Immature natural killer cell (primary cell): ENCODE measurements around the gene KATNBL1. TPM values are rescaled to one million over a fixed set of nuclear protein-coding genes. Genes with fewer than 3 reads are reported as not detected.

Experiments used
- DNase-seq, 3 donors: peaks; one replicate each; pipeline ENCODE4 v3.0.0; 2022; ENCODE audit warnings: mixed read lengths in 1 of 3
- H3K27ac Mint-ChIP-seq, 6 donors: one replicate each; pipeline ENCODE4 v1.8.0; 2020; ENCODE audit warnings: mixed read lengths in 6 of 6, mild to moderate bottlenecking in 5 of 6, inconsistent platforms in 4 of 6, moderate library complexity in 3 of 6
- H3K27me3 Mint-ChIP-seq, 3 donors: one replicate each; pipeline ENCODE4 v1.8.0; 2020 to 2021; ENCODE audit warnings: low read depth in 3 of 3, mild to moderate bottlenecking in 3 of 3, mixed read lengths in 3 of 3, moderate library complexity in 3 of 3, inconsistent platforms in 1 of 3
- H3K36me3 Mint-ChIP-seq, 3 donors: one replicate each; pipeline ENCODE4 v1.8.0; 2020; ENCODE audit warnings: mixed read lengths in 3 of 3, inconsistent platforms in 2 of 3, mild to moderate bottlenecking in 2 of 3
- H3K4me1 Mint-ChIP-seq, 2 donors: one replicate each; pipeline ENCODE4 v1.8.0; 2020; ENCODE audit warnings: inconsistent platforms in 2 of 2, mild to moderate bottlenecking in 2 of 2, mixed read lengths in 2 of 2, moderate library complexity in 1 of 2
- H3K4me3 Mint-ChIP-seq, 5 donors: one replicate each; pipeline ENCODE4 v1.8.0; 2020; ENCODE audit warnings: mild to moderate bottlenecking in 5 of 5, mixed read lengths in 5 of 5, inconsistent platforms in 3 of 5, moderate library complexity in 3 of 5
- H3K9me3 Mint-ChIP-seq, 6 donors: one replicate each; pipeline ENCODE4 v1.8.0; 2020; ENCODE audit warnings: mild to moderate bottlenecking in 6 of 6, mixed read lengths in 6 of 6, inconsistent platforms in 4 of 6, moderate library complexity in 3 of 6
- polyA plus RNA-seq, 3 donors: library from polyadenylated mRNA; unstranded; fragments of 300-500 nt; fragmentation: Illumina TruSeq; gene quantifications; one replicate each; pipeline ENCODE4 v1.2.3, GENCODE V29; 2021

The KATNBL1 gene
- polyA plus RNA-seq, result 10 to 100 TPM; 24.7 to 30.5 (median 26.9) TPM

GRCh38 chr15:34209421-34210282 lies at the start of gene KATNBL1:
Gene KATNBL1, minus strand, starts transcription at chr15:34210096. Its CDS starts 46,420 bp downstream, at chr15:34163676.
- DNase-seq, result peak; percentile 90 to 93 (median 91)
- Mint-ChIP-seq H3K9me3 (peaks cover 0 to 2% (median 0%) of the 10 kb centered on the region in 6 donors), H3K4me3 (peak within 1 kb of the TSS; percentile 86 to 91 (median 89)), H3K36me3 (no peaks in the 10 kb centered on the region), H3K4me1 (peaks cover 21 to 30% of the 10 kb centered on the region in 2 donors), H3K27me3 (peaks cover 0 to 2% (median 1%) of the 10 kb centered on the region in 3 donors), H3K27ac (peak within 1 kb of the TSS; percentile 74 to 91 (median 82))

GRCh38 chr15:34259566-34259965 lies 49.7 kb upstream of the KATNBL1 start:
- H3K4me3 Mint-ChIP-seq, result no peak overlapping the region
- DNase-seq, result no peak
- peaks cover 17 to 38% (median 18%) of the 10 kb centered on the region in 3 donors for H3K36me3 Mint-ChIP-seq
- H3K27ac Mint-ChIP-seq, result no peak overlapping the region
- H3K9me3 Mint-ChIP-seq, result no peaks in the 10 kb centered on the region
- peaks cover 0 to 3% (median 0%) of the 10 kb centered on the region in 3 donors for H3K27me3 Mint-ChIP-seq
- H3K4me1 Mint-ChIP-seq, result no peaks in the 10 kb centered on the region

- H3K9me3 Mint-ChIP-seq, result no peaks in the 10 kb centered on the region
- peaks cover 0 to 1% (median 0%) of the 10 kb centered on the region in 3 donors for H3K27me3 Mint-ChIP-seq
- no peak for DNase-seq
- peaks cover 28 to 47% (median 28%) of the 10 kb centered on the region in 3 donors for H3K36me3 Mint-ChIP-seq
- H3K4me3 Mint-ChIP-seq, result no peak overlapping the region
- H3K27ac Mint-ChIP-seq, result peak overlapping the region in 1 of 6 donors; percentile 13
- H3K4me1 Mint-ChIP-seq, result no peaks in the 10 kb centered on the region
These were observed 48.3 kb upstream of the KATNBL1 start for GRCh38 chr15:34258151-34258550.

GRCh38 chr15:34252545-34252944 lies 42.6 kb upstream of the KATNBL1 start:
- no peak for DNase-seq
- H3K9me3 Mint-ChIP-seq, result no peaks in the 10 kb centered on the region
- H3K36me3 Mint-ChIP-seq, result peaks cover 24 to 65% (median 25%) of the 10 kb centered on the region in 3 donors
- no peak overlapping the region for H3K4me3 Mint-ChIP-seq
- H3K27ac Mint-ChIP-seq, result no peak overlapping the region
- no peaks in the 10 kb centered on the region for H3K27me3 Mint-ChIP-seq
- no peaks in the 10 kb centered on the region for H3K4me1 Mint-ChIP-seq

GRCh38 chr15:34248190-34248589 lies 38.3 kb upstream of the KATNBL1 start:
- Mint-ChIP-seq H3K27me3 (peaks cover 0 to 3% (median 1%) of the 10 kb centered on the region in 3 donors), H3K27ac (no peak overlapping the region), H3K36me3 (peaks cover 6 to 46% (median 8%) of the 10 kb centered on the region in 3 donors), H3K9me3 (no peaks in the 10 kb centered on the region), H3K4me3 (no peak overlapping the region), H3K4me1 (no peaks in the 10 kb centered on the region)
- DNase-seq, result no peak

GRCh38 chr15:34246276-34246976 lies 36.5 kb upstream of the KATNBL1 start:
- Mint-ChIP-seq H3K27ac (no peak overlapping the region), H3K36me3 (peaks cover 6 to 35% (median 8%) of the 10 kb centered on the region in 3 donors), H3K4me3 (no peak overlapping the region), H3K9me3 (no peaks in the 10 kb centered on the region), H3K27me3 (peaks cover 0 to 3% (median 1%) of the 10 kb centered on the region in 3 donors), H3K4me1 (no peaks in the 10 kb centered on the region)
- no peak for DNase-seq

- Mint-ChIP-seq H3K4me3 (no peak overlapping the region), H3K27me3 (peaks cover 0 to 3% (median 1%) of the 10 kb centered on the region in 3 donors), H3K4me1 (no peaks in the 10 kb centered on the region), H3K9me3 (no peaks in the 10 kb centered on the region), H3K36me3 (peaks cover 4 to 31% (median 8%) of the 10 kb centered on the region in 3 donors), H3K27ac (peak overlapping the region in 1 of 6 donors; percentile 57)
- DNase-seq, result no peak
These were observed 33.3 kb upstream of the KATNBL1 start for GRCh38 chr15:34243226-34243625.

- Mint-ChIP-seq H3K9me3 (no peaks in the 10 kb centered on the region), H3K4me1 (no peaks in the 10 kb centered on the region), H3K4me3 (no peak overlapping the region), H3K36me3 (peaks cover 4 to 28% (median 8%) of the 10 kb centered on the region in 3 donors), H3K27me3 (peaks cover 0 to 3% (median 1%) of the 10 kb centered on the region in 3 donors), H3K27ac (no peak overlapping the region)
- DNase-seq, result no peak
These were observed 32.4 kb upstream of the KATNBL1 start for GRCh38 chr15:34242331-34242710.

- no peaks in the 10 kb centered on the region for H3K9me3 Mint-ChIP-seq
- peak overlapping the region in 1 of 6 donors; percentile 33 for H3K27ac Mint-ChIP-seq
- peaks cover 0 to 3% (median 1%) of the 10 kb centered on the region in 3 donors for H3K27me3 Mint-ChIP-seq
- peaks cover 4 to 32% (median 8%) of the 10 kb centered on the region in 3 donors for H3K36me3 Mint-ChIP-seq
- H3K4me1 Mint-ChIP-seq, result no peaks in the 10 kb centered on the region
- H3K4me3 Mint-ChIP-seq, result no peak overlapping the region
- peak; percentile 27 to 44 (median 41) for DNase-seq
These were observed 31.8 kb upstream of the KATNBL1 start for GRCh38 chr15:34241376-34242330.

- H3K4me3 Mint-ChIP-seq, result no peak overlapping the region
- H3K27me3 Mint-ChIP-seq, result peaks cover 0 to 3% (median 1%) of the 10 kb centered on the region in 3 donors
- no peak for DNase-seq
- no peaks in the 10 kb centered on the region for H3K4me1 Mint-ChIP-seq
- H3K9me3 Mint-ChIP-seq, result no peaks in the 10 kb centered on the region
- H3K36me3 Mint-ChIP-seq, result peaks cover 7 to 41% (median 14%) of the 10 kb centered on the region in 3 donors
- H3K27ac Mint-ChIP-seq, result no peak overlapping the region
These were observed 30.6 kb upstream of the KATNBL1 start for GRCh38 chr15:34240537-34240936.

- Mint-ChIP-seq H3K27ac (no peak overlapping the region), H3K27me3 (peaks cover 0 to 1% (median 0%) of the 10 kb centered on the region in 3 donors), H3K4me1 (no peaks in the 10 kb centered on the region), H3K4me3 (no peak overlapping the region), H3K9me3 (no peaks in the 10 kb centered on the region), H3K36me3 (peaks cover 7 to 41% (median 14%) of the 10 kb centered on the region in 3 donors)
- no peak for DNase-seq
These were observed 29.4 kb upstream of the KATNBL1 start for GRCh38 chr15:34239151-34239808.

GRCh38 chr15:34233614-34234013 lies 23.7 kb upstream of the KATNBL1 start:
- Mint-ChIP-seq H3K27me3 (peaks cover 0 to 2% (median 1%) of the 10 kb centered on the region in 3 donors), H3K36me3 (peaks cover 11 to 44% (median 30%) of the 10 kb centered on the region in 3 donors), H3K27ac (peak overlapping the region in 3 of 6 donors; percentile 14 to 70 (median 15)), H3K9me3 (no peaks in the 10 kb centered on the region), H3K4me1 (no peaks in the 10 kb centered on the region), H3K4me3 (no peak overlapping the region)
- DNase-seq, result no peak
